GM21723 (cell line): ENCODE results near the gene IL19.

ENCODE experiments used
- ATAC-seq: cut with Tn5 transposase; IDR thresholded peaks from one replicate; pipeline ENCODE4 v1.9.1; 2021; ENCODE audit warnings: mild to moderate bottlenecking, moderate library complexity; ENCODE audit not compliant: unreplicated experiment

IL19 gene

GRCh38 chr1:206885341-206886060, 114.9 kb downstream of the IL19 start:
- ATAC-seq = no peak

- no peak for ATAC-seq
Measured at GRCh38 chr1:206886831-206887230, 116.3 kb downstream of the IL19 start.

GRCh38 chr1:206887701-206888100, 117.1 kb downstream of the IL19 start:
- ATAC-seq = no peak

GRCh38 chr1:206890125-206891060, 119.8 kb downstream of the IL19 start:
- no peak for ATAC-seq

GRCh38 chr1:206891412-206891811, 120.8 kb downstream of the IL19 start:
- ATAC-seq = no peak
